NCI-H187 treated with DMSO at 0.1 percent for 48 hours (cell line): ENCODE data around the gene PTTG1IP2.
"Not testable (repeated sequence)": the region's sequence is repeated elsewhere in the genome, so short reads cannot be mapped to it uniquely, and the experiment has no call there.

Source experiments
- DNase-seq: peaks from one replicate; lab custom pipeline; 2025; lab: John Stamatoyannopoulos, UW

PTTG1IP2 gene

GRCh38 chr7:90469554-90469953, at the start of gene PTTG1IP2:
Gene PTTG1IP2 (plus strand): TSS chr7:90469639. CDS start chr7:90469787, 148 bp downstream.
- DNase-seq, result no peak

GRCh38 chr7:90421651-90422050, 47.8 kb upstream of the PTTG1IP2 start:
- no peak for DNase-seq

GRCh38 chr7:90424720-90425119, 44.7 kb upstream of the PTTG1IP2 start:
- DNase-seq, result no peak

GRCh38 chr7:90425376-90425775, 44.1 kb upstream of the PTTG1IP2 start:
- DNase-seq, result no peak

- no peak for DNase-seq
Measured at GRCh38 chr7:90430614-90431460, 38.6 kb upstream of the PTTG1IP2 start.

GRCh38 chr7:90432752-90433151, 36.7 kb upstream of the PTTG1IP2 start:
- no peak for DNase-seq

GRCh38 chr7:90433221-90433620, 36.2 kb upstream of the PTTG1IP2 start:
- DNase-seq, result no peak

- DNase-seq, result no peak
Measured at GRCh38 chr7:90445633-90446032, 23.8 kb upstream of the PTTG1IP2 start.

GRCh38 chr7:90446137-90446899, 23.1 kb upstream of the PTTG1IP2 start:
- DNase-seq, result no peak

- no peak for DNase-seq
Measured at GRCh38 chr7:90453259-90453891, 16.1 kb upstream of the PTTG1IP2 start.

GRCh38 chr7:90453931-90454330, 15.5 kb upstream of the PTTG1IP2 start:
- DNase-seq, result no peak

GRCh38 chr7:90455163-90456030, 14.0 kb upstream of the PTTG1IP2 start:
- DNase-seq, result no peak

GRCh38 chr7:90458104-90458503, 11.3 kb upstream of the PTTG1IP2 start:
- DNase-seq, result no peak

- DNase-seq, result no peak
Measured at GRCh38 chr7:90459888-90460287, 9.6 kb upstream of the PTTG1IP2 start.

GRCh38 chr7:90461219-90461618, 8.2 kb upstream of the PTTG1IP2 start:
- no peak for DNase-seq

- DNase-seq, result not testable (repeated sequence)
Measured at GRCh38 chr7:90463151-90463628, 6.2 kb upstream of the PTTG1IP2 start.

GRCh38 chr7:90465816-90466215, 3.6 kb upstream of the PTTG1IP2 start:
- no peak for DNase-seq

- DNase-seq, result no peak
Measured at GRCh38 chr7:90472805-90473540, 3.5 kb downstream of the PTTG1IP2 start.

- DNase-seq, result no peak
Measured at GRCh38 chr7:90473814-90474213, 4.4 kb downstream of the PTTG1IP2 start.

GRCh38 chr7:90474284-90475210, 5.1 kb downstream of the PTTG1IP2 start:
- no peak for DNase-seq
